ENCODE results near the gene DMKN. TPM values are rescaled to one million over a fixed set of nuclear protein-coding genes. Genes with fewer than 3 reads are reported as not detected.

Gene DMKN
- polyA plus RNA-seq, 2 of the 4 experiments (the other 2 are of a cell fraction): 21.5 to 40.6 TPM

DNA sequence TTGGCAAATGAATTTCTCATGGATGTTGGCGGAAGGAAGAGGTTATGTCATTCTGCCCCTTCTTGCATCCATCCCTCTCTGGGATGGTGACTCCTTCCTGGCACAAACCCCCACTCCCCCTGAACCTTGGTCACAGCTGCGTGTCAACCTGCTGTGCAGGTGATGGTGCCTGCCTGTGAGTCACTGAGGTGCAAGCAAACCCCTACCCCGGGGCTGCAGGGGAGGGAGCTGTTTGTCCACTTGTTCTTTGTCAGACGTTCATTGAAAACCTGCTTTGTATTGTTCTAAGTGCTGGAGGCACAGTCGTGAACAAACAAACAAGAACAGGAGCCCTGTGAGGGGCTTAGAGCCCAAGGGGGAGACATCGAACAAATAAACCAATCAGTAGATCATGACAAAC is 17.8 kb upstream of the DMKN start:
- Histone ChIP-seq H3K27ac (no peak overlapping the region), H3K4me1 (peaks cover 18% of the 10 kb centered on the region), H3K9me3 (no peaks in the 10 kb centered on the region), H3K4me2 (no peak overlapping the region), H3K4me3 (no peak overlapping the region)
- DNase-seq (ENCODE audit: low read depth in 1 of 2, low spot score in 1 of 2) (no peak), ATAC-seq (no peak), FAIRE-seq (peak; percentile 7)
- no peak for TF ChIP-seq MYC (IDR thresholded peaks at IDR 0.05; ENCODE audit: borderline replicate concordance, low read length)
- TF ChIP-seq, protein P1, sequence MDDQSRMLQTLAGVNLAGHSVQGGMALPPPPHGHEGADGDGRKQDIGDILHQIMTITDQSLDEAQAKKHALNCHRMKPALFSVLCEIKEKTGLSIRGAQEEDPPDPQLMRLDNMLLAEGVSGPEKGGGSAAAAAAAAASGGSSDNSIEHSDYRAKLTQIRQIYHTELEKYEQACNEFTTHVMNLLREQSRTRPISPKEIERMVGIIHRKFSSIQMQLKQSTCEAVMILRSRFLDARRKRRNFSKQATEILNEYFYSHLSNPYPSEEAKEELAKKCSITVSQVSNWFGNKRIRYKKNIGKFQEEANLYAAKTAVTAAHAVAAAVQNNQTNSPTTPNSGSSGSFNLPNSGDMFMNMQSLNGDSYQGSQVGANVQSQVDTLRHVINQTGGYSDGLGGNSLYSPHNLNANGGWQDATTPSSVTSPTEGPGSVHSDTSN (IDR thresholded peaks at IDR 0.05): no peak
- TF ChIP-seq, protein P2, sequence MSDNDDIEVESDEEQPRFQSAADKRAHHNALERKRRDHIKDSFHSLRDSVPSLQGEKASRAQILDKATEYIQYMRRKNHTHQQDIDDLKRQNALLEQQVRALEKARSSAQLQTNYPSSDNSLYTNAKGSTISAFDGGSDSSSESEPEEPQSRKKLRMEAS (IDR thresholded peaks at IDR 0.05): no peak
- TF ChIP-seq CHD2 (IDR thresholded peaks at IDR 0.05; ENCODE audit: low read length, partially characterized antibody): no peak
- TF ChIP-seq MAFK (IDR thresholded peaks at IDR 0.05; ENCODE audit: partially characterized antibody): no peak
- TF ChIP-seq JUN (IDR thresholded peaks at IDR 0.05): no peak
- TF ChIP-seq NPAS2 (CRISPR knock-in tag; IDR thresholded peaks at IDR 0.05; ENCODE audit: borderline replicate concordance): no peak
- no peak for TF ChIP-seq CBX2 (IDR thresholded peaks at IDR 0.05; ENCODE audit: borderline replicate concordance, low read depth)
- TF ChIP-seq FOSB (CRISPR knock-in tag; IDR thresholded peaks at IDR 0.05): no peak
- no peak for TF ChIP-seq POLR2A (IDR thresholded peaks at IDR 0.05; ENCODE audit: low read length)
- ChIA-PET POLR2A (interaction anchor here (1.0 kb wide), 1 partner anchor 21 kb away, joined by 3 read pairs; no protein-coding TSS in a partner anchor), CTCF (interaction anchor here (1.0 to 5.9 kb wide), 6 partner anchors 11 to 46 kb away, joined by 3 to 52 read pairs (median 4); no protein-coding TSS in a partner anchor)
- WGBS (ENCODE audit: missing lambda C conversion rate): 30% methylated on average over 6 of the region's 6 CpGs

DNA sequence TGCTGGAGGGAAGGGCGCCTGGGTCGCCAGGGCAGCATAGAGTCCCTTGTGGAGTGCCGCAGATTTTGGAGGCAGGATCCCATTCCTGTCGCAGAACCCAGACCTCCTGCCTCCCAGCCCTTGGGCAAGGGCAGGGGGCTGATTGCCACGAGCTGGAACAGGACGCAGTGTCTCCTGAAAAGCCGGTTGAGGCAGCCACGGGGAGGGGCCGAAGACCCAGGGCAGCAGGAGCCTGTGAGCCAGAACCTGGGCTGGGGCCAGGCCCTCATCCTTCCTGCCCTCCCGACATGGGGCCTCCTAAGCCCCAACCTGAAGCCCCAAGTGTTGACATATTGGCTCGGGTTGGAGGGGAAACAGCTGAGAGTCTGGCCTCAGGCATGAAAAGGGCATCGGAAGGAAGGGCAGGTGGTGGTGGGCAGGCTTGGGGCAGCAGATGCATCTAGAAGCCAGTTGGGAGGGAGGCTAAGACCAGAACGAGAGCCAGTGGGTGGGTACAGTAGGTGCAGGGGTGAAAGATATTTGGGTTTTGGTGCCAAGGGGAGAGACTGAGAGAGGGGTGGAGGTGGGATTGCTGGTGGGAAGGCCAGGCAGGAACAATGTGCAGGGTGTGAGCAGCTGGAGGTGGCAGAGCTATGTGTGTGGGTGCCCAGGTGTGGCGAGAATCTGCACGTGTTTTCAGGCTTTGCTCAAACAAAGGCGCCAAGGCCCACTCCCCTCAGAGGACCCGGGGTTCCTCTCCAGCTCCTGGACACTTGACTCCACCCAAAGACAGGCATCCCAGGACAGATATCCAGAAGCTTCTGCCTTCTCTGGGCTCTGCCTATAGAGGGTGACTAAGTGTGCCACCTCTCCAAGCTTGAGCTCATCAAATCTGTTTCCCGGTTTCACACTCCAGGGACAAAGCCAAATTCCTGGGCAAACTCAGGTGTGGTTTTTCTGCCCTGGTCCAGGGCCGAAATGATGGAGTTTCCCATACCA is 16.1 kb upstream of the DMKN start:
- Histone ChIP-seq H3K4me3 (no peak overlapping the region), H3K4me1 (peaks cover 18% of the 10 kb centered on the region), H3K4me2 (no peak overlapping the region), H3K9me3 (no peaks in the 10 kb centered on the region), H3K27ac (no peak overlapping the region)
- 58% methylated on average over 19 of the region's 19 CpGs for WGBS (ENCODE audit: missing lambda C conversion rate)
- no peak for ATAC-seq
- no peak for TF ChIP-seq NPAS2 (CRISPR knock-in tag; IDR thresholded peaks at IDR 0.05; ENCODE audit: borderline replicate concordance)
- CTCF ChIA-PET: interaction anchor here (0.6 to 5.9 kb wide), 13 partner anchors 9 to 555 kb away, joined by 3 to 52 read pairs (median 4); partner anchors contain the start of gene DMKN
- POLR2A ChIA-PET: interaction anchor here (1.2 to 1.6 kb wide), 2 partner anchors 11 to 19 kb away, joined by 3 read pairs; no protein-coding TSS in a partner anchor
- no peak for FAIRE-seq
- DNase-seq (ENCODE audit: low read depth in 1 of 2, low spot score in 1 of 2): no peak

DNA sequence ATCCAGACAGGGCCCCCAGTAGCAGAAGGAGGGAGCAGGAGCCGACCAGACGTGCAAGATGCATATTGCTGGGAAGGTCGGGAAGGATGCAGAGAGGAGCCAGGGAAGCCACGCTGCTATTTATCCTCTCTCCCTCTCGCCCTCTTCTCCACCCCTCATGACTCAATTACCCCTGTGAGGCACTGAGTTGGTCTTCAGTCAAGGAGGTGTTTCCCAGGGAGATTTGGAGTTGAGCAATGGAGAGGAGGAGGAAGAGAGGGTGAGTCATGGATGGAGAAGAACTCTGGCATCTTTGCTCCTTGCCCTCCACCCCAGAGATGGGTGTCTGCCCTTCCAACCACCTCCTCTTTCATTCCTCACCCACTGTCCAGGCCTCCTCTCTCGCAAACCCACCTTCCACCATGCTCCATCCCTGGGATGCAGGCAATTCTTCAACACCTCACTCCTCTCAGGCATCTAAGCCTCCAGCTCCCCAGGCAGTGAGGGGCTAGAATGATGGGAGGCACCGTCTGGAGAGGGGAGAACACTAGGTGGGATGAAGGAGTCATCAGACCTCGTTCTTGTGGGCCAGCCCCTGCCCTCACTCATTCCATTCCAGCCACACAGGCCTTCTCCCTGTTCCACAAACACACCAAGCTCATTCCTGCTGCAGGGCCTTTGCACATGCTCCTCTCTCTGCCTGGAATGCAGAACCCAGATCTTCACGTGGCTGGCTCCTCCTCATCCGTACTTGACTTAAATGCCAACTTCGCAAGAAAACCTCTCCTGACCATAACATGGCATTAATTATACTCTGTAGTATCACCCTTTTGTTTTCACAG is 15.0 kb upstream of the DMKN start, which contains the start of gene SBSN:
Gene SBSN (minus strand): TSS at position 94 of the 821 bp plus-strand sequence. CDS start 30 bp downstream, at position 64.
- WGBS (ENCODE audit: missing lambda C conversion rate): 46% methylated on average over 11 of the region's 11 CpGs
- ChIA-PET POLR2A (interaction anchor here (1.6 kb wide), 1 partner anchor 12 kb away, joined by 3 read pairs; no protein-coding TSS in a partner anchor), CTCF (interaction anchor here (0.7 to 5.9 kb wide), 6 partner anchors 8 to 259 kb away, joined by 3 to 52 read pairs (median 4); no protein-coding TSS in a partner anchor)
- no peak for DNase-seq (ENCODE audit: low read depth in 1 of 2, low spot score in 1 of 2)
- Histone ChIP-seq H3K4me2 (no peak within 1 kb of the TSS), H3K27ac (no peak within 1 kb of the TSS), H3K4me3 (no peak within 1 kb of the TSS), H3K4me1 (peaks cover 7% of the 10 kb centered on the region; the same call in 2 of the 3 replicates), H3K9me3 (no peaks in the 10 kb centered on the region)
- peak; percentile 79 for FAIRE-seq
- TF ChIP-seq EP300 (IDR thresholded peaks at IDR 0.05) (no peak), FOSL2 (IDR thresholded peaks at IDR 0.05) (0 out of 2 replicates have a peak, but pooled peaks have one; percentile 9), FOSL2 (CRISPR knock-in tag; IDR thresholded peaks at IDR 0.05) (peak; percentile 55), MAFK (IDR thresholded peaks at IDR 0.05; ENCODE audit: partially characterized antibody) (no peak), ZFP36 (IDR thresholded peaks at IDR 0.05; ENCODE audit: borderline replicate concordance, partially characterized antibody) (no peak), CEBPB (IDR thresholded peaks at IDR 0.05) (peak in 1 of 2 experiments; percentile 19; a peak in 2 of 4 replicates), KDM1A (IDR thresholded peaks at IDR 0.05; ENCODE audit: low read depth) (no peak)
- ATAC-seq: no peak
